GM10266 (cell line): Measurements from ENCODE around the gene LAT.
"Not testable (repeated sequence)": the region's sequence is repeated elsewhere in the genome, so short reads cannot be mapped to it uniquely, and the experiment has no call there.

ENCODE experiments used
- DNase-seq: peaks from one replicate; pipeline ENCODE4 v3.0.0; 2012; ENCODE audit errors: extremely low spot score
- TF ChIP-seq, protein P1 (sequence below): IDR thresholded peaks from 2 replicates; pipeline ENCODE4 v1.5.1; 2012; ENCODE audit warnings: mild to moderate bottlenecking, low read depth; ENCODE audit not compliant: control insufficient read depth, insufficient read depth; ENCODE audit errors: missing control alignments

Gene LAT, protein sequence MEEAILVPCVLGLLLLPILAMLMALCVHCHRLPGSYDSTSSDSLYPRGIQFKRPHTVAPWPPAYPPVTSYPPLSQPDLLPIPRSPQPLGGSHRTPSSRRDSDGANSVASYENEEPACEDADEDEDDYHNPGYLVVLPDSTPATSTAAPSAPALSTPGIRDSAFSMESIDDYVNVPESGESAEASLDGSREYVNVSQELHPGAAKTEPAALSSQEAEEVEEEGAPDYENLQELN

DNA sequence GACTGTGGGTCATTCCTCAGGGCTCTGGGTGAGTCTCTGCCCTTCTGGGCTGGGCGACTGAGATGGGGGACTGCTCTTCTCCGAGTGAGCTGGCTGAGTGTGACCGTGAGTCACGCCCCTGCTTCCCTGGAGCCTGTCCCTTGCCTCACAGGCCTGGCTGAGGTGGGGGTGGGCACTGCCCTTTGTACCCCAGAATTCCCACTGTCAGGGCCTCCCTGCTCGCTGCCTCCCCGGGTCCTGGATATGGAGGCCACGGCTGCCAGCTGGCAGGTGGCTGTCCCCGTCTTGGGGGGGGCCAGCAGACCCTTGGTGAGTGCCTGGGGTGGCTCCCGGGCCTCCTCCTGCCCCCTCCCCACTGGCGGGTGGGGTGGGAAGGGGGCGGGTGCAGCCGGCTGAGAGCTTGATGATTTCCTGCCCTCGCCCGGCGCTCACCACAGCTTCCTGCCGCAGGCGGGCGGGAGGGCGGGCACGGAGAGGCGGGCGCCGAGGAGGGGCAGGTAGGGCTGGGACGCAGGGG, at the start of gene LAT:
TSS of gene LAT (plus strand) at position 434 of the 517 bp plus-strand sequence. CDS start 366 bp downstream, outside the sequence.
- DNase-seq, result peak; percentile 38
- TF ChIP-seq, protein P1, sequence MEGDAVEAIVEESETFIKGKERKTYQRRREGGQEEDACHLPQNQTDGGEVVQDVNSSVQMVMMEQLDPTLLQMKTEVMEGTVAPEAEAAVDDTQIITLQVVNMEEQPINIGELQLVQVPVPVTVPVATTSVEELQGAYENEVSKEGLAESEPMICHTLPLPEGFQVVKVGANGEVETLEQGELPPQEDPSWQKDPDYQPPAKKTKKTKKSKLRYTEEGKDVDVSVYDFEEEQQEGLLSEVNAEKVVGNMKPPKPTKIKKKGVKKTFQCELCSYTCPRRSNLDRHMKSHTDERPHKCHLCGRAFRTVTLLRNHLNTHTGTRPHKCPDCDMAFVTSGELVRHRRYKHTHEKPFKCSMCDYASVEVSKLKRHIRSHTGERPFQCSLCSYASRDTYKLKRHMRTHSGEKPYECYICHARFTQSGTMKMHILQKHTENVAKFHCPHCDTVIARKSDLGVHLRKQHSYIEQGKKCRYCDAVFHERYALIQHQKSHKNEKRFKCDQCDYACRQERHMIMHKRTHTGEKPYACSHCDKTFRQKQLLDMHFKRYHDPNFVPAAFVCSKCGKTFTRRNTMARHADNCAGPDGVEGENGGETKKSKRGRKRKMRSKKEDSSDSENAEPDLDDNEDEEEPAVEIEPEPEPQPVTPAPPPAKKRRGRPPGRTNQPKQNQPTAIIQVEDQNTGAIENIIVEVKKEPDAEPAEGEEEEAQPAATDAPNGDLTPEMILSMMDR, result no peak

DNA sequence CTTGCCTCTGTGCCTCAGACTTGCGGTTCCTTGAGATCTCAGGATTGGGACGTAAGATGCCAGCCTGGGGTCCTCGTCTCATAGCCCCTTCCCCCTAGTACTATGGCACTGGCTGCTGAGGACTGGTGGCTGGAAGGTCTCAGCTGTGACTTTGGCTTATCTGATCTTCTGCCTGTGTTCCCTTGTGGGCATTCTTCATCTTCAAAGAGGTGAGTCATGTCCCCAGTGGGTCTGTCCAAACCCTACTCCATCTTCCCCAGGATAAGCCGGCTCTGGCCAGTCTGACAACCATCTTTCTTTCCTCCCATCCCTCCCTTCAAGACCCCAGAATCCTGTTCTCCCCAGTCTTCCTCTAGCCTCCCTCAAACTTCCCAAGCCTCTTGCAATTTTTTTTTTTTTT, 49.5 kb upstream of the LAT start:
- no peak for DNase-seq
- TF ChIP-seq, protein P1, result no peak

DNA sequence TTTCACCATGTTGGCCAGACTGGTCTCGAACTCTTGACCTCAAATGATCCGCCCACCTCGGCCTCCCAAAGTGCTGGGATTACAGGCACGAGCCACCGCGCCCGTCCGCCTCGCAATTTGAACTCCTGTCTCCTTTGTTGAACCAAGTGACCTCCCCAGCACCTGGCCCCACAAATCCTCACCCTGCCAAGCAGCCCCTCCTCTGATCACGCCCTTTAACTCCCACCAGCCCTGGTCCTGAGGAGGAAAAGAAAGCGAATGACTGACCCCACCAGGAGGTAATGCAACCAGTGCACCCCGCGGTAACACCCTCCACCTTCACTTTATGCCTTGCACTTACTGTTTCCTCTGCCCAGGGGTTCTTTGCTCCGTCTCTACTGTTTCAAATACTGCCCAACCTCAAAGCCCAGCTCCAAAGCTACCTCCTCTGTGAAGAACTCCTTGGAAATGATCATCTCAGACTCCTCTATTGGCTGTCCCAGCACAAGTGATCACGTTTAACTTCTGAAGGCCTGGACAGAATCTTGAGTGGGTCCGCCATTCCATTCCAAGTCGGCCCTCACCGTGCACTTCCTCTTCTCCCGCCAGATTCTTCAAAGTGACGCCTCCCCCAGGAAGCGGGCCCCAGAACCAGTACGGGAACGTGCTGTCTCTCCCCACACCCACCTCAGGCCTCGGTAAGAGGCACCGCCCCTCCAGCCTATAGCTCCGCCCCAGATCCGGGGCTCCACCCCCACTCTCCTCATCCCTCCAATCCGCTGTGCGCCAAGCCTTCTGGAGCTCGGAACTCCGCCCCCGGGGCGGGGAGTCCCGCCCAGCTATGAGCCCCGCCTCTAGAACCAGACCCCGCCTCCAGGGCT, 48.7 kb upstream of the LAT start:
- TF ChIP-seq, protein P1, result no peak
- peak; percentile 89 for DNase-seq

DNA sequence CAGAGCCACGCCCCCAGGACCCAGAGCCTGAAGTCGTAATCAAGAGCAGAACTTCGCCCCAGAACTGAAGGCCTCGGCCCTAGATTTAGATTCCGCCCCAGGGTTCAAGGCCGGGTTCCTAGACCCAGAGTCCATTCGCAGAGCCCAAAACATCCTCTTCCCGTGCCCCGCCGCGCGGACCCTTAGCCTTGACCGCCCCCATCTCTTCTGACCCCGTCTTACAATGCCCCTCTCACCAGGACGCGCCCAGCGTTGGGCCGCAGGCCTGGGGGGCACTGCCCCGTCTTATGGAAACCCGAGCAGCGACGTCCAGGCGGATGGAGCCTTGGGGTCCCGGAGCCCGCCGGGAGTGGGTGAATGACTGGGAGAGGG, 48.1 kb upstream of the LAT start:
- TF ChIP-seq, protein P1, result no peak
- DNase-seq, result no peak

DNA sequence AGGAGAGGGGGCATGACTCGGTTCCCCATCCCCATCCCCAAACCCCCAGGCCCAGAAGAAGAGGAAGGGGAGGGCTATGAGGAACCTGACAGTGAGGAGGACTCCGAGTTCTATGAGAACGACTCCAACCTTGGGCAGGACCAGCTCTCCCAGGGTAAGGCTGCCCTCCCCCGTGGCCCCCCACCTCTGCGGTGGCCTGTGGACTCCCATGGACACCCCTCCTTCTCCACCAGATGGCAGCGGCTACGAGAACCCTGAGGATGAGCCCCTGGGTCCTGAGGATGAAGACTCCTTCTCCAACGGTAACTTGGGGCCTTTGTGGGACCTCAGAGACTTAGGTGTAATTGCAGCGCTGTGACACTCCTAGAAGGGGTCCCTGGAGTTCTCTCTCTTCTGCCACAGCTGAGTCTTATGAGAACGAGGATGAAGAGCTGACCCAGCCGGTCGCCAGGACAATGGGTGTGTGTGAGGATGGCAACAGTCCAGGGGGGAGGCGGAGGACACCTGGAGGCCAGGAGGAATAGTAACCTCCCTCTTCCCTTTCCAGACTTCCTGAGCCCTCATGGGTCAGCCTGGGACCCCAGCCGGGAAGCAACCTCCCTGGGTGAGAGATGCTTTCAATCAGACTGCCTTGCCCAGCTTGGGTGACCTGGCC, 47.5 kb upstream of the LAT start:
- TF ChIP-seq, protein P1, result no peak
- no peak for DNase-seq

DNA sequence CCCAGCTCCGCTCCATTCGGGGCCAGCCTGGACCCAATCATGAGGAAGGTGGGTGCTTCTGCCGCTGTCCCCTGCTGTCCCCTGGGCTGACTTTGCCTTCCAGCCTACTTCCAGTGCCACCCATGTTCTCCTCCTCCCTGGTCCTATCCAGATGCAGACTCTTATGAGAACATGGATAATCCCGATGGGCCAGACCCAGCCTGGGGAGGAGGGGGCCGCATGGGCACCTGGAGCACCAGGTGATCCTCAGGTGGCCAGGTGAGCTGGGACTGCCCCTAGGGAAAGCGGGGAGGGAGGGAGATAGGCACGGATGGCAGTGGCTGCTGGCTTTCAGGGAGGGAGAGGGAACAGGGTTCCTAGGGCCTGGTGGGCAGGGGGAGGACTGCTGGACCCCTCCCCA, 46.1 kb upstream of the LAT start:
- TF ChIP-seq, protein P1, result no peak

DNA sequence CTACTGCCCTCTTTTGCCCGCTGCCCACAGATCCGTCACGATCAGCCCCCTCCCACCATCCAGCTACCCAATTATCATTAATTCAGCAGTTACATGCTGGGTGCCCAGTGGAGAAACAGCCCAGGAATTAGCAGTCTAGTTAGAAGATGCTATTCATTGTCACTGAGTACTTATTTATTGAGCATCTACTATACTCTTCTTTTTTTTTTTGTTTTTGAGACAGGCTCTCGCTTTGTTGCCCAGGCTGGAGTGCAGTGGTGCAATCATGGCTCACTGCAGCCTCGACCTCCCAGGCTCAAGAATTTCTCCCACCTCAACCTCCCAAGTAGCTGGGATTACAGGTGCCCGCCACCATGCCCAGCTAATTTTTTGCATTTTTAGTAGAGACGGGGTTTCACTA, 45.0 kb upstream of the LAT start:
- DNase-seq, result not testable (repeated sequence)

More for the DNA sequence above, 46.1 kb upstream of the LAT start:
- no peak for DNase-seq
